Liver (tissue), 9 donors: Measurements from ENCODE around the gene KANK2. TPM values are rescaled to one million over a fixed set of nuclear protein-coding genes. Genes with fewer than 3 reads are reported as not detected.

Experiments used
- DNase-seq: peaks from one replicate; pipeline ENCODE4 v3.0.0-alpha.2; 2017; ENCODE audit warnings: low spot score
- H3K27ac ChIP-seq, 2 donors: one replicate each; pipeline ENCODE4 v1.7.0; 2013; ENCODE audit warnings: inconsistent platforms in 2 of 2, low read length in 2 of 2, control low read depth in 1 of 2, low read depth in 1 of 2, mild to moderate bottlenecking in 1 of 2
- H3K27me3 ChIP-seq, 4 donors: one replicate each; pipeline versions ENCODE4 v1.6.1 to v1.7.0; 2013; ENCODE audit warnings: low read length in 3 of 4, inconsistent platforms in 1 of 4, mild to moderate bottlenecking in 1 of 4, moderate library complexity in 1 of 4; ENCODE audit not compliant: control insufficient read depth in 4 of 4, insufficient read depth in 4 of 4
- H3K36me3 ChIP-seq, 4 donors: one replicate each; pipeline versions ENCODE4 v1.6.1 to v1.7.0; 2013; ENCODE audit warnings: low read length in 3 of 4, mild to moderate bottlenecking in 3 of 4, low read depth in 1 of 4, moderate library complexity in 1 of 4; ENCODE audit not compliant: control insufficient read depth in 4 of 4, insufficient read depth in 3 of 4
- H3K4me1 ChIP-seq, 4 donors: one replicate each; pipeline versions ENCODE4 v1.6.1 to v1.7.0; 2013; ENCODE audit warnings: low read length in 3 of 4, mild to moderate bottlenecking in 3 of 4, moderate library complexity in 1 of 4; ENCODE audit not compliant: control insufficient read depth in 4 of 4, insufficient read depth in 4 of 4
- H3K4me3 ChIP-seq, 3 donors: one replicate each; pipeline versions ENCODE4 v1.6.1 to v1.7.0; 2013; ENCODE audit warnings: low read length in 3 of 3, control low read depth in 1 of 3, low read depth in 1 of 3, mild to moderate bottlenecking in 1 of 3
- H3K9ac ChIP-seq, 2 donors: one replicate each; pipeline ENCODE4 v1.7.0; 2013; ENCODE audit warnings: low read length in 2 of 2, mild to moderate bottlenecking in 2 of 2, moderate library complexity in 2 of 2, control low read depth in 1 of 2, low read depth in 1 of 2
- H3K9me3 ChIP-seq, 4 donors: one replicate each; pipeline versions ENCODE4 v1.6.1 to v1.7.0; 2013; ENCODE audit warnings: low read length in 3 of 4; ENCODE audit not compliant: control insufficient read depth in 4 of 4
- CTCF ChIP-seq: fragments of 150-350 bp; IDR thresholded peaks from 2 replicates; pipeline ENCODE4 v1.5.1; 2017; ENCODE audit warnings: improper control_type of control experiment, low read depth, low read length; ENCODE audit not compliant: missing input control
- FOXA1 ChIP-seq: IDR thresholded peaks from 2 replicates; pipeline ENCODE4 v1.6.1; 2016; ENCODE audit warnings: antibody characterized with exemption
- FOXA2 ChIP-seq: IDR thresholded peaks from 2 replicates; pipeline ENCODE4 v1.6.1; 2016; ENCODE audit warnings: antibody characterized with exemption
- GABPA ChIP-seq, 2 donors: IDR thresholded peaks in 1 of 2; conservative IDR thresholded peaks in 1 of 2; 2 replicates each; pipeline ENCODE4 v1.6.1; 2016; ENCODE audit warnings: antibody characterized with exemption in 2 of 2, mild to moderate bottlenecking in 1 of 2, moderate library complexity in 1 of 2
- HNF4A ChIP-seq, 2 donors: conservative IDR thresholded peaks; 2 replicates each; pipeline ENCODE4 v1.6.1; 2016; ENCODE audit warnings: antibody characterized with exemption in 2 of 2, mild to moderate bottlenecking in 2 of 2
- HNF4G ChIP-seq: IDR thresholded peaks from 2 replicates; pipeline ENCODE4 v1.6.1; 2016; ENCODE audit warnings: antibody characterized with exemption
- JUND ChIP-seq, 2 donors: IDR thresholded peaks; 2 replicates each; pipeline ENCODE4 v1.6.1; 2016; ENCODE audit warnings: antibody characterized with exemption in 2 of 2
- MAX ChIP-seq: IDR thresholded peaks from 2 replicates; pipeline ENCODE4 v1.6.1; 2016; ENCODE audit warnings: antibody characterized with exemption
- NR2F2 ChIP-seq: IDR thresholded peaks from 2 replicates; pipeline ENCODE4 v1.6.1; 2016; ENCODE audit warnings: antibody characterized with exemption
- RXRA ChIP-seq, 2 donors: IDR thresholded peaks; 2 replicates each; pipeline ENCODE4 v1.6.1; 2017 to 2018; ENCODE audit warnings: antibody characterized with exemption in 2 of 2, mild to moderate bottlenecking in 1 of 2
- SP1 ChIP-seq: IDR thresholded peaks from 2 replicates; pipeline ENCODE4 v1.6.1; 2018; ENCODE audit warnings: antibody characterized with exemption, mild to moderate bottlenecking
- TAF1 ChIP-seq: conservative IDR thresholded peaks from 2 replicates; pipeline ENCODE4 v1.6.1; 2016; ENCODE audit warnings: antibody characterized with exemption, mild to moderate bottlenecking
- YY1 ChIP-seq: IDR thresholded peaks from 2 replicates; pipeline ENCODE4 v1.6.1; 2016; ENCODE audit warnings: antibody characterized with exemption, mild to moderate bottlenecking
- ZBTB33 ChIP-seq: IDR thresholded peaks from 2 replicates; pipeline ENCODE4 v1.6.1; 2016; ENCODE audit warnings: antibody characterized with exemption
- WGBS: extraction: QIAGEN DNeasy Blood & Tissue Kit; methylation state at CpG from one replicate; pipeline ENCODE4 v1.1.7; 2013; 5-methylcytosine and 5-hydroxymethylcytosine counted together
- polyA plus RNA-seq, 2 donors: library from polyadenylated mRNA; stranded (reverse) in 1 of 2; unstranded in 1 of 2; fragments of 200-250 nt in 1 of 2; fragments of >200 nt in 1 of 2; fragmentation: Nextera tagmentation in 1 of 2; extraction: Ambion mirVana in 1 of 2; gene quantifications; one replicate each; pipeline versions ENCODE4 v1.2.1 to v1.2.3, GENCODE V29; 2013 to 2015
- total RNA-seq, 2 donors: library from RNA; depleted of rRNA; stranded (reverse); fragments of >200 nt; gene quantifications; one replicate each; pipeline ENCODE4 v1.2.3, GENCODE V29; 2014
- TF ChIP-seq, protein P1 (sequence below): IDR thresholded peaks from 2 replicates; pipeline ENCODE4 v1.6.1; 2016; ENCODE audit warnings: antibody characterized with exemption
- TF ChIP-seq, protein P2 (sequence below): IDR thresholded peaks from 2 replicates; pipeline ENCODE4 v1.6.1; 2016; ENCODE audit warnings: antibody characterized with exemption, mild to moderate bottlenecking
- donor health status: healthy.
- donor health status: healthy.
- donor health status: healthy.
- donor health status: healthy.
- donor health status: healthy.

Gene KANK2
- total and polyA plus RNA-seq, 4 donors = 15.0 to 67.8 (median 40.6) TPM

DNA sequence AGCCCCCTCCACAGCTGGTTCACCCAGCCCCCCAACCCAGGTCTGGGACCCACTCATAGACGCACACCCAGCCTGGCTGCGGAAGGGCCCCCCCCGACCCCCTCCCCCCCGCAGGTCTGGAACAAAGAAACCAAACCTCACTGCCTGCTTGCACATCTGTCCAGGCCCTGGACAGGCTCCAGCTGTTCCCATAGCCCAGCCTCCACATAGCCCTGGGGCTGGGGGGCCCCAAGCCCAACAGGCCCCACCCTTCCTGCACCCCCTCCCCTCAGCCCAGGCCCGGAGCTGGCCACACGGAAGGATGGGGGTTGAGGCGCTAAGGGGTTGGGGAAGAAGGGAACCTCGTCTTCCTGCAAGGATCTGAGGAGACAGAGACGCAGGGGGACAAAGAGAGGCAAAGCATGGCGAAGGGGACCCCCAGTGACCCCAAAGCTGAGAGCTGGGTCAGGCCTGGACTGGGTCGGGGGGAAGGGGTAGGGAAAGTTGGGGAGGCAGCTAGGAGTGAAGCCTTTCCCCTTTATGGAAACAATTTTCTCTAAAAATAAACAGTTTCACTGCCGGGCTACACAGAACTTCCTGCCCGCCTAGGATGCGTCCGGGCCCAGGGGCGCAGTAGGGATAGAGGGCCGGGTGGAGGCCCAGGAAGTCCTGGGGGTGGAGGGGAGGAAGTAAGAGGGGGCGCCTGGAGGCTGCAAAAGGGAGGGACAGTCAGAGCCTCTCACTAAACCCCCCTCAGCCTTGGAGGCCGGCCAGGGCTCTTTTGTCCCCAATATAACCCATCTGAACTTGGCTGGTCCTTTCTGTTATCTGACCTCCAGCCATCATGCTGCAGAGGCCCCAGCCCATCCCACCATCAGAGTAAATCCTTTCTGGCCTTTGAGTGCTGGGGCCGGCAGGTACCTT, 2.4 kb downstream of the KANK2 start:
- Histone ChIP-seq H3K9me3 (no peaks in the 10 kb centered on the region), H3K4me1 (peaks cover 5 to 73% (median 41%) of the 10 kb centered on the region in 4 donors), H3K4me3 (peak overlapping the region in 1 of 3 donors; percentile 12), H3K36me3 (peaks cover 3 to 9% (median 5%) of the 10 kb centered on the region in 4 donors), H3K27ac (peak overlapping the region; percentile 54 to 59), H3K27me3 (no peaks in the 10 kb centered on the region), H3K9ac (peak overlapping the region in 1 of 2 donors; percentile 12)
- TF ChIP-seq NR2F2 (peak; percentile 8), HNF4G (no peak)
- 60% methylated on average over 20 of the region's 20 CpGs for WGBS
- no peak for DNase-seq

DNA sequence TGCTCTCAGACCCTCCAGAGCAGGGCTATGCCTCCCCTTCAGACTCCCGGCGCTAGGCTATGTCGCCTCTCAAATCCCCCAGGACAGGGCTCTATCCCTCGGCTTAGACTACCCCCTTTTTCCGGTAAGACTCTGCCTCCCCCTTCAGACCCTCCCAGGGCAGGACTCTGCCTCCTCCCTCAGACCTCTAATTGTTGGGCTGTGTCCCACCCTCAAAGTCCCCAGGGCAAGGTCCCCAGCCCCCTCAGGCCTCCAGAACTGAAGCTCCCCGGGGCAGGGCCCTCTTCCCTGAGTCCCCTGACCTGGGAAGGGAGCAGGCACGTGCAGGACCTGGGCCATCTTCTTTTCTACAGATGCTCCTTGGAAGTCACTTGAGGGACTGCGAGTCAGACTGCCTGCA, 3.2 kb downstream of the KANK2 start:
- Histone ChIP-seq H3K4me3 (no peak overlapping the region), H3K4me1 (peaks cover 8 to 73% (median 45%) of the 10 kb centered on the region in 4 donors), H3K9ac (no peak overlapping the region), H3K27me3 (no peaks in the 10 kb centered on the region), H3K9me3 (no peaks in the 10 kb centered on the region), H3K36me3 (peaks cover 3 to 9% (median 5%) of the 10 kb centered on the region in 4 donors), H3K27ac (peak overlapping the region; percentile 13 to 41)
- TF ChIP-seq NR2F2 (no peak), MAX (no peak), CTCF (no peak), FOXA2 (no peak), GABPA (IDR thresholded peaks at IDR 0.05 in 1 of 2, conservative IDR thresholded peaks at IDR 0.05 in 1 of 2) (no peak), JUND (IDR thresholded peaks at IDR 0.05) (no peak), HNF4G (no peak), YY1 (no peak), SP1 (no peak), TAF1 (no peak), RXRA (IDR thresholded peaks at IDR 0.05) (no peak), ZBTB33 (no peak), HNF4A (conservative IDR thresholded peaks at IDR 0.05) (no peak), FOXA1 (no peak)
- TF ChIP-seq, protein P1, sequence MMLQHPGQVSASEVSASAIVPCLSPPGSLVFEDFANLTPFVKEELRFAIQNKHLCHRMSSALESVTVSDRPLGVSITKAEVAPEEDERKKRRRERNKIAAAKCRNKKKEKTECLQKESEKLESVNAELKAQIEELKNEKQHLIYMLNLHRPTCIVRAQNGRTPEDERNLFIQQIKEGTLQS = no peak
- TF ChIP-seq, protein P2, sequence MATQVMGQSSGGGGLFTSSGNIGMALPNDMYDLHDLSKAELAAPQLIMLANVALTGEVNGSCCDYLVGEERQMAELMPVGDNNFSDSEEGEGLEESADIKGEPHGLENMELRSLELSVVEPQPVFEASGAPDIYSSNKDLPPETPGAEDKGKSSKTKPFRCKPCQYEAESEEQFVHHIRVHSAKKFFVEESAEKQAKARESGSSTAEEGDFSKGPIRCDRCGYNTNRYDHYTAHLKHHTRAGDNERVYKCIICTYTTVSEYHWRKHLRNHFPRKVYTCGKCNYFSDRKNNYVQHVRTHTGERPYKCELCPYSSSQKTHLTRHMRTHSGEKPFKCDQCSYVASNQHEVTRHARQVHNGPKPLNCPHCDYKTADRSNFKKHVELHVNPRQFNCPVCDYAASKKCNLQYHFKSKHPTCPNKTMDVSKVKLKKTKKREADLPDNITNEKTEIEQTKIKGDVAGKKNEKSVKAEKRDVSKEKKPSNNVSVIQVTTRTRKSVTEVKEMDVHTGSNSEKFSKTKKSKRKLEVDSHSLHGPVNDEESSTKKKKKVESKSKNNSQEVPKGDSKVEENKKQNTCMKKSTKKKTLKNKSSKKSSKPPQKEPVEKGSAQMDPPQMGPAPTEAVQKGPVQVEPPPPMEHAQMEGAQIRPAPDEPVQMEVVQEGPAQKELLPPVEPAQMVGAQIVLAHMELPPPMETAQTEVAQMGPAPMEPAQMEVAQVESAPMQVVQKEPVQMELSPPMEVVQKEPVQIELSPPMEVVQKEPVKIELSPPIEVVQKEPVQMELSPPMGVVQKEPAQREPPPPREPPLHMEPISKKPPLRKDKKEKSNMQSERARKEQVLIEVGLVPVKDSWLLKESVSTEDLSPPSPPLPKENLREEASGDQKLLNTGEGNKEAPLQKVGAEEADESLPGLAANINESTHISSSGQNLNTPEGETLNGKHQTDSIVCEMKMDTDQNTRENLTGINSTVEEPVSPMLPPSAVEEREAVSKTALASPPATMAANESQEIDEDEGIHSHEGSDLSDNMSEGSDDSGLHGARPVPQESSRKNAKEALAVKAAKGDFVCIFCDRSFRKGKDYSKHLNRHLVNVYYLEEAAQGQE = no peak
- 94% methylated on average over 8 of the region's 8 CpGs for WGBS
- no peak for DNase-seq
